HepG2 (cell line): Measurements from ENCODE around the gene GAPDH. TPM values are rescaled to one million over a fixed set of nuclear protein-coding genes. Genes with fewer than 3 reads are reported as not detected.

ENCODE experiments used
- HMG20A ChIP-seq: IDR thresholded peaks from 2 replicates; pipeline ENCODE4 v1.6.1; 2016; ENCODE audit warnings: borderline replicate concordance
- KLF16 ChIP-seq, 2 experiments: sonication (generic) in 1 of 2; formaldehyde crosslinking in 1 of 2; IDR thresholded peaks; 2 replicates each; pipeline versions ENCODE4 v1.6.1 to v1.8.0; 2016 to 2023; ENCODE audit warnings: missing genetic modification reagents in 2 of 2, missing compliant biosample characterization in 1 of 2
- KMT2A ChIP-seq: sonication (generic); formaldehyde crosslinking; IDR thresholded peaks from 2 replicates; pipeline ENCODE4 v1.4.0; 2020; ENCODE audit warnings: missing genetic modification reagents
- MEIS1 ChIP-seq: sonication (generic); formaldehyde crosslinking; IDR thresholded peaks from 2 replicates; pipeline ENCODE4 v1.9.0; 2021; ENCODE audit warnings: mild to moderate bottlenecking, missing genetic modification reagents, moderate library complexity, borderline replicate concordance
- NKX3-1 ChIP-seq: sonication (generic); formaldehyde crosslinking; IDR thresholded peaks from 2 replicates; pipeline ENCODE4 v1.5.0; 2020; ENCODE audit warnings: missing genetic modification reagents
- NPAS2 ChIP-seq: sonication (generic); formaldehyde crosslinking; IDR thresholded peaks from 2 replicates; pipeline ENCODE4 v1.8.0; 2022; ENCODE audit warnings: mild to moderate bottlenecking, missing genetic modification reagents, borderline replicate concordance
- POLR2AphosphoS5 ChIP-seq: IDR thresholded peaks from 2 replicates; pipeline ENCODE4 v1.6.1; 2012; ENCODE audit warnings: low read depth, low read length
- POLR2G ChIP-seq: fragments of 200-400 bp; formaldehyde crosslinking; IDR thresholded peaks from 2 replicates; pipeline ENCODE4 v1.6.1; 2018; ENCODE audit warnings: mild to moderate bottlenecking, low read depth, low read length, moderate library complexity
- RBFOX2 ChIP-seq: fragments of 200-400 bp; formaldehyde crosslinking; IDR thresholded peaks from 2 replicates; pipeline ENCODE4 v1.6.1; 2017; ENCODE audit warnings: low read depth, mild to moderate bottlenecking, low read length
- SP140L ChIP-seq: sonication (generic); formaldehyde crosslinking; IDR thresholded peaks from 2 replicates; pipeline ENCODE4 v1.4.0; 2020; ENCODE audit warnings: missing genetic modification reagents, borderline replicate concordance
- ZNF430 ChIP-seq: sonication (generic); formaldehyde crosslinking; IDR thresholded peaks from 2 replicates; pipeline ENCODE4 v1.9.0; 2021; ENCODE audit warnings: mild to moderate bottlenecking, missing genetic modification reagents
- ZNF83 ChIP-seq: sonication (generic); formaldehyde crosslinking; IDR thresholded peaks from 2 replicates; pipeline ENCODE4 v1.4.0; 2020; ENCODE audit warnings: missing genetic modification reagents, mild to moderate bottlenecking, borderline replicate concordance
- ZNF879 ChIP-seq: sonication (generic); formaldehyde crosslinking; IDR thresholded peaks from 2 replicates; pipeline ENCODE4 v1.8.1; 2023; ENCODE audit warnings: missing genetic modification reagents
- ZSCAN25 ChIP-seq: sonication (generic); formaldehyde crosslinking; IDR thresholded peaks from 2 replicates; pipeline ENCODE4 v1.8.0; 2022; ENCODE audit warnings: mild to moderate bottlenecking, missing genetic modification reagents
- polyA plus RNA-seq, 8 experiments: library from polyadenylated mRNA; depleted of rRNA in 3 of 8; stranded (reverse) in 7 of 8; unstranded in 1 of 8; fragments of >200 nt; fragmentation: Illumina TruSeq in 4 of 8; extraction: Trizol in 4 of 8; gene quantifications; 2 replicates each; pipeline versions ENCODE4 v1.2.1 to v1.2.3, GENCODE V29; 2011 to 2016; ENCODE audit warnings: low read depth in 4 of 8, missing spikeins in 1 of 8, mixed read lengths in 1 of 8; ENCODE audit not compliant: insufficient read depth in 1 of 8
- total RNA-seq, 5 experiments: library from RNA; depleted of rRNA; stranded (reverse); fragments of >200 nt; fragmentation: Illumina TruSeq; extraction: Trizol; gene quantifications; 2 replicates each; pipeline ENCODE4 v1.2.3, GENCODE V29; 2016; ENCODE audit warnings: low read depth in 1 of 5
- TF ChIP-seq, protein P1 (sequence below): sonication (generic); formaldehyde crosslinking; IDR thresholded peaks from 2 replicates; pipeline ENCODE4 v1.5.1; 2020; ENCODE audit warnings: mild to moderate bottlenecking, missing genetic modification reagents, borderline replicate concordance
- TF ChIP-seq, protein P2 (sequence below): sonication (generic); formaldehyde crosslinking; IDR thresholded peaks from 2 replicates; pipeline ENCODE4 v1.8.0; 2023; ENCODE audit warnings: mild to moderate bottlenecking, missing genetic modification reagents
- TF ChIP-seq, protein P3 (sequence below): IDR thresholded peaks from 2 replicates; pipeline ENCODE4 v1.6.1; 2012; ENCODE audit warnings: low read length, improper control_type of control experiment
- TF ChIP-seq, protein P4 (sequence below): IDR thresholded peaks from 2 replicates; pipeline ENCODE4 v1.6.1; 2016; ENCODE audit warnings: control low read depth

The GAPDH gene
- total and polyA plus RNA-seq, 2 of the 13 experiments (the other 11 are each of a cell fraction or from before 2014, with no cell fraction given) = 3,038 to 12,722 TPM

DNA sequence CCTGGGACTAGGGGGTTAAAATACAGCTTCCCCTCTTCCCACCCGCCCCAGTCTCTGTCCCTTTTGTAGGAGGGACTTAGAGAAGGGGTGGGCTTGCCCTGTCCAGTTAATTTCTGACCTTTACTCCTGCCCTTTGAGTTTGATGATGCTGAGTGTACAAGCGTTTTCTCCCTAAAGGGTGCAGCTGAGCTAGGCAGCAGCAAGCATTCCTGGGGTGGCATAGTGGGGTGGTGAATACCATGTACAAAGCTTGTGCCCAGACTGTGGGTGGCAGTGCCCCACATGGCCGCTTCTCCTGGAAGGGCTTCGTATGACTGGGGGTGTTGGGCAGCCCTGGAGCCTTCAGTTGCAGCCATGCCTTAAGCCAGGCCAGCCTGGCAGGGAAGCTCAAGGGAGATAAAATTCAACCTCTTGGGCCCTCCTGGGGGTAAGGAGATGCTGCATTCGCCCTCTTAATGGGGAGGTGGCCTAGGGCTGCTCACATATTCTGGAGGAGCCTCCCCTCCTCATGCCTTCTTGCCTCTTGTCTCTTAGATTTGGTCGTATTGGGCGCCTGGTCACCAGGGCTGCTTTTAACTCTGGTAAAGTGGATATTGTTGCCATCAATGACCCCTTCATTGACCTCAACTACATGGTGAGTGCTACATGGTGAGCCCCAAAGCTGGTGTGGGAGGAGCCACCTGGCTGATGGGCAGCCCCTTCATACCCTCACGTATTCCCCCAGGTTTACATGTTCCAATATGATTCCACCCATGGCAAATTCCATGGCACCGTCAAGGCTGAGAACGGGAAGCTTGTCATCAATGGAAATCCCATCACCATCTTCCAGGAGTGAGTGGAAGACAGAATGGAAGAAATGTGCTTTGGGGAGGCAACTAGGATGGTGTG is 1.9 kb downstream of the GAPDH start (continued):
- TF ChIP-seq, protein P1, sequence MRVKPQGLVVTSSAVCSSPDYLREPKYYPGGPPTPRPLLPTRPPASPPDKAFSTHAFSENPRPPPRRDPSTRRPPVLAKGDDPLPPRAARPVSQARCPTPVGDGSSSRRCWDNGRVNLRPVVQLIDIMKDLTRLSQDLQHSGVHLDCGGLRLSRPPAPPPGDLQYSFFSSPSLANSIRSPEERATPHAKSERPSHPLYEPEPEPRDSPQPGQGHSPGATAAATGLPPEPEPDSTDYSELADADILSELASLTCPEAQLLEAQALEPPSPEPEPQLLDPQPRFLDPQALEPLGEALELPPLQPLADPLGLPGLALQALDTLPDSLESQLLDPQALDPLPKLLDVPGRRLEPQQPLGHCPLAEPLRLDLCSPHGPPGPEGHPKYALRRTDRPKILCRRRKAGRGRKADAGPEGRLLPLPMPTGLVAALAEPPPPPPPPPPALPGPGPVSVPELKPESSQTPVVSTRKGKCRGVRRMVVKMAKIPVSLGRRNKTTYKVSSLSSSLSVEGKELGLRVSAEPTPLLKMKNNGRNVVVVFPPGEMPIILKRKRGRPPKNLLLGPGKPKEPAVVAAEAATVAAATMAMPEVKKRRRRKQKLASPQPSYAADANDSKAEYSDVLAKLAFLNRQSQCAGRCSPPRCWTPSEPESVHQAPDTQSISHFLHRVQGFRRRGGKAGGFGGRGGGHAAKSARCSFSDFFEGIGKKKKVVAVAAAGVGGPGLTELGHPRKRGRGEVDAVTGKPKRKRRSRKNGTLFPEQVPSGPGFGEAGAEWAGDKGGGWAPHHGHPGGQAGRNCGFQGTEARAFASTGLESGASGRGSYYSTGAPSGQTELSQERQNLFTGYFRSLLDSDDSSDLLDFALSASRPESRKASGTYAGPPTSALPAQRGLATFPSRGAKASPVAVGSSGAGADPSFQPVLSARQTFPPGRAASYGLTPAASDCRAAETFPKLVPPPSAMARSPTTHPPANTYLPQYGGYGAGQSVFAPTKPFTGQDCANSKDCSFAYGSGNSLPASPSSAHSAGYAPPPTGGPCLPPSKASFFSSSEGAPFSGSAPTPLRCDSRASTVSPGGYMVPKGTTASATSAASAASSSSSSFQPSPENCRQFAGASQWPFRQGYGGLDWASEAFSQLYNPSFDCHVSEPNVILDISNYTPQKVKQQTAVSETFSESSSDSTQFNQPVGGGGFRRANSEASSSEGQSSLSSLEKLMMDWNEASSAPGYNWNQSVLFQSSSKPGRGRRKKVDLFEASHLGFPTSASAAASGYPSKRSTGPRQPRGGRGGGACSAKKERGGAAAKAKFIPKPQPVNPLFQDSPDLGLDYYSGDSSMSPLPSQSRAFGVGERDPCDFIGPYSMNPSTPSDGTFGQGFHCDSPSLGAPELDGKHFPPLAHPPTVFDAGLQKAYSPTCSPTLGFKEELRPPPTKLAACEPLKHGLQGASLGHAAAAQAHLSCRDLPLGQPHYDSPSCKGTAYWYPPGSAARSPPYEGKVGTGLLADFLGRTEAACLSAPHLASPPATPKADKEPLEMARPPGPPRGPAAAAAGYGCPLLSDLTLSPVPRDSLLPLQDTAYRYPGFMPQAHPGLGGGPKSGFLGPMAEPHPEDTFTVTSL (CRISPR knock-in tag) = no peak
- TF ChIP-seq, protein P2, sequence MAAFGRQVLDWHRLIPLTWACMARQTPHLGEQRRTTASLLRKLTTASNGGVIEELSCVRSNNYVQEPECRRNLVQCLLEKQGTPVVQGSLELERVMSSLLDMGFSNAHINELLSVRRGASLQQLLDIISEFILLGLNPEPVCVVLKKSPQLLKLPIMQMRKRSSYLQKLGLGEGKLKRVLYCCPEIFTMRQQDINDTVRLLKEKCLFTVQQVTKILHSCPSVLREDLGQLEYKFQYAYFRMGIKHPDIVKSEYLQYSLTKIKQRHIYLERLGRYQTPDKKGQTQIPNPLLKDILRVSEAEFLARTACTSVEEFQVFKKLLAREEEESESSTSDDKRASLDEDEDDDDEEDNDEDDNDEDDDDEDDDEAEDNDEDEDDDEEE (CRISPR knock-in tag) = no peak
- TF ChIP-seq MEIS1 (0 out of 2 replicates have a peak, but pooled peaks have one; percentile 15), POLR2G (peak; percentile 33; the same call in 1 of the 2 replicates), SP140L (CRISPR knock-in tag) (no peak), HMG20A (CRISPR knock-in tag) (no peak), RBFOX2 (peak; percentile 25; the same call in 1 of the 2 replicates), NKX3-1 (CRISPR knock-in tag) (no peak), NPAS2 (CRISPR knock-in tag) (no peak), POLR2AphosphoS5 (peak; percentile 11; the same call in 1 of the 2 replicates), KLF16 (CRISPR knock-in tag; IDR thresholded peaks at IDR 0.05) (no peak), ZNF83 (CRISPR knock-in tag) (no peak), KMT2A (CRISPR knock-in tag) (no peak), ZNF430 (CRISPR knock-in tag) (peak; percentile 31; the same call in 1 of the 2 replicates), ZNF879 (no peak), ZSCAN25 (CRISPR knock-in tag) (0 out of 2 replicates have a peak, but pooled peaks have one; percentile 21)
- TF ChIP-seq, protein P3, sequence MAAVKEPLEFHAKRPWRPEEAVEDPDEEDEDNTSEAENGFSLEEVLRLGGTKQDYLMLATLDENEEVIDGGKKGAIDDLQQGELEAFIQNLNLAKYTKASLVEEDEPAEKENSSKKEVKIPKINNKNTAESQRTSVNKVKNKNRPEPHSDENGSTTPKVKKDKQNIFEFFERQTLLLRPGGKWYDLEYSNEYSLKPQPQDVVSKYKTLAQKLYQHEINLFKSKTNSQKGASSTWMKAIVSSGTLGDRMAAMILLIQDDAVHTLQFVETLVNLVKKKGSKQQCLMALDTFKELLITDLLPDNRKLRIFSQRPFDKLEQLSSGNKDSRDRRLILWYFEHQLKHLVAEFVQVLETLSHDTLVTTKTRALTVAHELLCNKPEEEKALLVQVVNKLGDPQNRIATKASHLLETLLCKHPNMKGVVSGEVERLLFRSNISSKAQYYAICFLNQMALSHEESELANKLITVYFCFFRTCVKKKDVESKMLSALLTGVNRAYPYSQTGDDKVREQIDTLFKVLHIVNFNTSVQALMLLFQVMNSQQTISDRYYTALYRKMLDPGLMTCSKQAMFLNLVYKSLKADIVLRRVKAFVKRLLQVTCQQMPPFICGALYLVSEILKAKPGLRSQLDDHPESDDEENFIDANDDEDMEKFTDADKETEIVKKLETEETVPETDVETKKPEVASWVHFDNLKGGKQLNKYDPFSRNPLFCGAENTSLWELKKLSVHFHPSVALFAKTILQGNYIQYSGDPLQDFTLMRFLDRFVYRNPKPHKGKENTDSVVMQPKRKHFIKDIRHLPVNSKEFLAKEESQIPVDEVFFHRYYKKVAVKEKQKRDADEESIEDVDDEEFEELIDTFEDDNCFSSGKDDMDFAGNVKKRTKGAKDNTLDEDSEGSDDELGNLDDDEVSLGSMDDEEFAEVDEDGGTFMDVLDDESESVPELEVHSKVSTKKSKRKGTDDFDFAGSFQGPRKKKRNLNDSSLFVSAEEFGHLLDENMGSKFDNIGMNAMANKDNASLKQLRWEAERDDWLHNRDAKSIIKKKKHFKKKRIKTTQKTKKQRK = no peak
- TF ChIP-seq, protein P4, sequence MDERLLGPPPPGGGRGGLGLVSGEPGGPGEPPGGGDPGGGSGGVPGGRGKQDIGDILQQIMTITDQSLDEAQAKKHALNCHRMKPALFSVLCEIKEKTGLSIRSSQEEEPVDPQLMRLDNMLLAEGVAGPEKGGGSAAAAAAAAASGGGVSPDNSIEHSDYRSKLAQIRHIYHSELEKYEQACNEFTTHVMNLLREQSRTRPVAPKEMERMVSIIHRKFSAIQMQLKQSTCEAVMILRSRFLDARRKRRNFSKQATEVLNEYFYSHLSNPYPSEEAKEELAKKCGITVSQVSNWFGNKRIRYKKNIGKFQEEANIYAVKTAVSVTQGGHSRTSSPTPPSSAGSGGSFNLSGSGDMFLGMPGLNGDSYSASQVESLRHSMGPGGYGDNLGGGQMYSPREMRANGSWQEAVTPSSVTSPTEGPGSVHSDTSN = no peak
